Measurements from ENCODE around the gene KCTD20. TPM values are rescaled to one million over a fixed set of nuclear protein-coding genes. Genes with fewer than 3 reads are reported as not detected.

KCTD20 gene
- total RNA-seq, 1 donor from 2014 or later = 37.2 TPM

- no peak for TF ChIP-seq CTCF (IDR thresholded peaks at IDR 0.05)
- Histone ChIP-seq H3K4me3 (no peak overlapping the region), H3K4me1 (no peaks in the 10 kb centered on the region), H3K36me3 (peaks cover 73% of the 10 kb centered on the region), H3K27me3 (ENCODE audit: low read depth) (no peaks in the 10 kb centered on the region), H3K9me3 (no peaks in the 10 kb centered on the region), H3K27ac (no peak overlapping the region)
- intact Hi-C loops (cut with DNase I) = no loop called here
- ATAC-seq (peak; percentile 61 to 72), DNase-seq (no peak)
Observed at GRCh38 chr6:36493859-36494258, 51.1 kb downstream of the KCTD20 start.

DNA sequence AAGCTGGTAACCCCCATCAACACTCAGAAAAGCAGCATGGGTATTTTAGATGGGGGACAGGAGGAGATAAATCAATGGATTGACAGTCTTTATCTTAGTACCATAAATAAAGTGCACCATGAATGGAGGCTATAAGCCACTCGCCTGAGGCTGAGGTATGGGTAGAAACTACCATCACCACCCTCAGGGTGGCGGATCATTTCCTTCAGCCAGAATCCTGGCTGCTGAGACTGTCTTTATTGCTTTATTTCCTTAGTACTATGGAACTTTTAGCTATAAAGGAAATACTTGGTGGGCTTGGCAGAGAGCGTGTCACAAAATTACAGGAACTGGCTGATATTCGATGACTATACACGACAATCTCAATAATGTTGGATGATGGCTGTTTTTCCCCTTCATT lies 52.3 kb downstream of the KCTD20 start:
- TF ChIP-seq CTCF (IDR thresholded peaks at IDR 0.05) = no peak
- Histone ChIP-seq H3K4me1 (no peaks in the 10 kb centered on the region), H3K9me3 (no peaks in the 10 kb centered on the region), H3K36me3 (peaks cover 76% of the 10 kb centered on the region), H3K27me3 (ENCODE audit: low read depth) (no peaks in the 10 kb centered on the region), H3K27ac (no peak overlapping the region), H3K4me3 (no peak overlapping the region)
- intact Hi-C loops (cut with DNase I) = no loop called here
- ATAC-seq (no peak), DNase-seq (no peak)

- DNase-seq (no peak), ATAC-seq (no peak)
- H3K9me3 ChIP-seq = no peaks in the 10 kb centered on the region
- no peak for TF ChIP-seq CTCF (IDR thresholded peaks at IDR 0.05)
- H3K36me3 ChIP-seq = peaks cover 81% of the 10 kb centered on the region
- no peak overlapping the region for H3K27ac ChIP-seq
- no peaks in the 10 kb centered on the region for H3K4me1 ChIP-seq
- H3K4me3 ChIP-seq = no peak overlapping the region
- H3K27me3 ChIP-seq (ENCODE audit: low read depth) = no peaks in the 10 kb centered on the region
- intact Hi-C loops (cut with DNase I) = no loop called here
Observed at GRCh38 chr6:36499918-36500317, 57.1 kb downstream of the KCTD20 start.

DNA sequence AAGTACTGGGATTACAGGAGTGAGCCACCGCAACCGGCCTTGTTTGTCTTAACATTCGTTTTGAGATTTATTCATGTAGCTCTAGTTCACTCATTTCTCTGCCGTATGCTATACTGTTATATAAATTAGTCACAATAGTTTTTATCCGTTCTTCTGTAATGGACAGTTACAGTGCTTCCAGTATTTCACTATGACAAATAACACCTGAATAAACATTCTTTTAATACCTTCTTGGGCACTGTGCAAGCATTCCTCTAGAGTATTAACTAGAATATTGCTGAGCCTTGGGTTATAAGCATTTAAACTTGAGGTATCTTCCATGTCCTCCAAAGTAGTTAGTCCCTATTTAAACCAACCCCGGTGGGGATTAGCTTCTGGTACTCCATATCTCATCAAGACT lies 58.9 kb downstream of the KCTD20 start:
- Histone ChIP-seq H3K27me3 (ENCODE audit: low read depth) (no peaks in the 10 kb centered on the region), H3K4me1 (no peaks in the 10 kb centered on the region), H3K4me3 (no peak overlapping the region), H3K27ac (no peak overlapping the region), H3K36me3 (peaks cover 79% of the 10 kb centered on the region), H3K9me3 (no peaks in the 10 kb centered on the region)
- DNase-seq = no peak
- TF ChIP-seq CTCF (IDR thresholded peaks at IDR 0.05) = no peak
- intact Hi-C loops (cut with DNase I) = no loop called here
- ATAC-seq = no peak

DNA sequence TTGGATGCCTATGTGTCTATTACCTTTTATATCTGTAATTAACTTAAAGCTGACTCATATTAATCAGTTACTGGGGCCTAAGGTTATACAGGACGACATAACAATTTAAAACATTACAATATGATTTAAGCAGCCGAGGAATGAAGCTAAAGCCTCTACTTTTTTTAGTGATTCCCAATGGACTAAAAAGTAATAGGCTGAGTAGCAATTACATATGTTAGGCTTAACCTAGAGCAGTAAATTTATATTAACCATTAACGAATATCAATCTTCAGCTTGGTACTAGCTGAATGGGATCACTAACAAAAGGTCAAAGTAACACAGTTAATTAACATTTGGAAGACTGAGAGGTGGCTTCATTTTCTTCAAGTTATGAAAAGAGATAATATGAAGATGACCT lies 61.4 kb downstream of the KCTD20 start:
- H3K9me3 ChIP-seq = no peaks in the 10 kb centered on the region
- TF ChIP-seq CTCF (IDR thresholded peaks at IDR 0.05) = no peak
- ATAC-seq (no peak), DNase-seq (no peak)
- H3K36me3 ChIP-seq = peaks cover 69% of the 10 kb centered on the region
- no peaks in the 10 kb centered on the region for H3K4me1 ChIP-seq
- intact Hi-C loops (cut with DNase I) = no loop called here
- H3K27ac ChIP-seq = no peak overlapping the region
- H3K27me3 ChIP-seq (ENCODE audit: low read depth) = no peaks in the 10 kb centered on the region
- no peak overlapping the region for H3K4me3 ChIP-seq

- H3K9me3 ChIP-seq = no peaks in the 10 kb centered on the region
- TF ChIP-seq CTCF (IDR thresholded peaks at IDR 0.05) = no peak
- H3K4me1 ChIP-seq = no peaks in the 10 kb centered on the region
- ATAC-seq (no peak), DNase-seq (no peak)
- peaks cover 66% of the 10 kb centered on the region for H3K36me3 ChIP-seq
- intact Hi-C loops (cut with DNase I) = no loop called here
- H3K27me3 ChIP-seq (ENCODE audit: low read depth) = no peaks in the 10 kb centered on the region
- H3K27ac ChIP-seq = no peak overlapping the region
- H3K4me3 ChIP-seq = no peak overlapping the region
Observed at GRCh38 chr6:36504982-36505381, 62.2 kb downstream of the KCTD20 start.

Data from lower lobe of right lung (tissue), 2 donors.